ENCODE results near the gene ERP44.

The ERP44 gene

GRCh38 chr9:99936947-99937587 lies 161.7 kb downstream of the ERP44 start:
- no peak for DNase-seq (ENCODE audit: low spot score)

GRCh38 chr9:99931155-99931840 lies 167.5 kb downstream of the ERP44 start:
- DNase-seq (ENCODE audit: low spot score) = no peak

- no peak for DNase-seq (ENCODE audit: low spot score)
Observed at GRCh38 chr9:99929652-99930051, 169.1 kb downstream of the ERP44 start.

Data from putamen (tissue), 1 donor.